Liver (tissue), 3 donors: ENCODE results near the gene TTC21A.

Experiments
- GABPA ChIP-seq, 2 donors: IDR thresholded peaks in 1 of 2; conservative IDR thresholded peaks in 1 of 2; 2 replicates each; pipeline ENCODE4 v1.6.1; 2016; ENCODE audit warnings: antibody characterized with exemption in 2 of 2, mild to moderate bottlenecking in 1 of 2, moderate library complexity in 1 of 2
- RAD21 ChIP-seq, 2 donors: IDR thresholded peaks; 2 replicates each; pipeline ENCODE4 v1.6.1; 2016; ENCODE audit warnings: antibody characterized with exemption in 2 of 2, mild to moderate bottlenecking in 2 of 2
- RXRA ChIP-seq, 2 donors: IDR thresholded peaks; 2 replicates each; pipeline ENCODE4 v1.6.1; 2017 to 2018; ENCODE audit warnings: antibody characterized with exemption in 2 of 2, mild to moderate bottlenecking in 1 of 2
- TF ChIP-seq, protein P1 (sequence below): fragments of 150-350 bp; IDR thresholded peaks from 2 replicates; pipeline ENCODE4 v1.5.1; 2017; ENCODE audit warnings: improper control_type of control experiment, low read depth, low read length; ENCODE audit not compliant: missing input control
- TF ChIP-seq, protein P2 (sequence below): IDR thresholded peaks from 2 replicates; pipeline ENCODE4 v1.6.1; 2016; ENCODE audit warnings: antibody characterized with exemption
- TF ChIP-seq, protein P3 (sequence below): IDR thresholded peaks from 2 replicates; pipeline ENCODE4 v1.6.1; 2016; ENCODE audit warnings: antibody characterized with exemption
- donor health status: healthy.
- donor health status: healthy.

DNA sequence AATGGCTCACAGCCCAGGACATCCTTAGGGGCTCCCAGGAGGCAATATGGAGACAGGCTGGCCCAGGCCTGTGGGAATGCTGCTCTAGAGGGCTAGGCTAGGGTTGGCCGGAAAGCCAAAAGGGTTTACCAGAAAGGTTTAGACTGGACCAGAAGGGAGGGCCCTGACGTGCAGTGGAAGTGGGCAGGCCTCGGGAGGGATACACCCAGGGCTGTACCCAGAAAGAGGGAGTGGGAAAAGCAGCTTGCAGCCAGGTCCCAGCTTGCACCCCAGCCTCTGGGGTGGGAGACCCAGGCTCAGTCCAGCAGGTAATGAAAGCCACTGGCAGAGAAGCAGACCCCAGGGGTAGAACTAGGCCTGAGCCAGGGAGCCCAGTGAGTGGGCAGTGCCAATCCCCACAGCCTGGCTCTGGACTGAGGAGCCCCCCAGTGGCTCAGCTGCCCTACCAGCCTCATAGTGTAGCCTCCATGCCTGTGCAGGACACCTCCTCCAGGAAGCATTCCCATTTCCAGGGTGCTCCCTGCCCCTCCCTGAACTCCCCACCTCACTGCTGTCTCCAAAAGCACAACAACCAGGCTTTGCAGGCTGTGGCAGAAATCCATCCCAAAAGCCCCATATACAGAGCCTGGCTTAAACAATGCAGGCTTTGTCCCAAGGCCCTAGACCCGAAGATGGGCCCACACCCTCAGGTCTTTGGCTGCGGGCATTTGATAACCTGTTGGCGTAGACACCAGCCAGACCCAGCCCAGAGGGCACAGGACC lies 3.5 kb upstream of the TTC21A start:
- TF ChIP-seq GABPA (IDR thresholded peaks at IDR 0.05 in 1 of 2, conservative IDR thresholded peaks at IDR 0.05 in 1 of 2) (no peak), RAD21 (IDR thresholded peaks at IDR 0.05) (no peak), RXRA (IDR thresholded peaks at IDR 0.05) (no peak)
- TF ChIP-seq, protein P1, sequence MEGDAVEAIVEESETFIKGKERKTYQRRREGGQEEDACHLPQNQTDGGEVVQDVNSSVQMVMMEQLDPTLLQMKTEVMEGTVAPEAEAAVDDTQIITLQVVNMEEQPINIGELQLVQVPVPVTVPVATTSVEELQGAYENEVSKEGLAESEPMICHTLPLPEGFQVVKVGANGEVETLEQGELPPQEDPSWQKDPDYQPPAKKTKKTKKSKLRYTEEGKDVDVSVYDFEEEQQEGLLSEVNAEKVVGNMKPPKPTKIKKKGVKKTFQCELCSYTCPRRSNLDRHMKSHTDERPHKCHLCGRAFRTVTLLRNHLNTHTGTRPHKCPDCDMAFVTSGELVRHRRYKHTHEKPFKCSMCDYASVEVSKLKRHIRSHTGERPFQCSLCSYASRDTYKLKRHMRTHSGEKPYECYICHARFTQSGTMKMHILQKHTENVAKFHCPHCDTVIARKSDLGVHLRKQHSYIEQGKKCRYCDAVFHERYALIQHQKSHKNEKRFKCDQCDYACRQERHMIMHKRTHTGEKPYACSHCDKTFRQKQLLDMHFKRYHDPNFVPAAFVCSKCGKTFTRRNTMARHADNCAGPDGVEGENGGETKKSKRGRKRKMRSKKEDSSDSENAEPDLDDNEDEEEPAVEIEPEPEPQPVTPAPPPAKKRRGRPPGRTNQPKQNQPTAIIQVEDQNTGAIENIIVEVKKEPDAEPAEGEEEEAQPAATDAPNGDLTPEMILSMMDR: no peak
- TF ChIP-seq, protein P2, sequence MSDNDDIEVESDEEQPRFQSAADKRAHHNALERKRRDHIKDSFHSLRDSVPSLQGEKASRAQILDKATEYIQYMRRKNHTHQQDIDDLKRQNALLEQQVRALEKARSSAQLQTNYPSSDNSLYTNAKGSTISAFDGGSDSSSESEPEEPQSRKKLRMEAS: no peak
- TF ChIP-seq, protein P3, sequence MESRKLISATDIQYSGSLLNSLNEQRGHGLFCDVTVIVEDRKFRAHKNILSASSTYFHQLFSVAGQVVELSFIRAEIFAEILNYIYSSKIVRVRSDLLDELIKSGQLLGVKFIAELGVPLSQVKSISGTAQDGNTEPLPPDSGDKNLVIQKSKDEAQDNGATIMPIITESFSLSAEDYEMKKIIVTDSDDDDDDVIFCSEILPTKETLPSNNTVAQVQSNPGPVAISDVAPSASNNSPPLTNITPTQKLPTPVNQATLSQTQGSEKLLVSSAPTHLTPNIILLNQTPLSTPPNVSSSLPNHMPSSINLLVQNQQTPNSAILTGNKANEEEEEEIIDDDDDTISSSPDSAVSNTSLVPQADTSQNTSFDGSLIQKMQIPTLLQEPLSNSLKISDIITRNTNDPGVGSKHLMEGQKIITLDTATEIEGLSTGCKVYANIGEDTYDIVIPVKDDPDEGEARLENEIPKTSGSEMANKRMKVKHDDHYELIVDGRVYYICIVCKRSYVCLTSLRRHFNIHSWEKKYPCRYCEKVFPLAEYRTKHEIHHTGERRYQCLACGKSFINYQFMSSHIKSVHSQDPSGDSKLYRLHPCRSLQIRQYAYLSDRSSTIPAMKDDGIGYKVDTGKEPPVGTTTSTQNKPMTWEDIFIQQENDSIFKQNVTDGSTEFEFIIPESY: no peak
